ENCODE measurements around the gene SIRPG.
"Not testable (repeated sequence)": the region's sequence is repeated elsewhere in the genome, so short reads cannot be mapped to it uniquely, and the experiment has no call there.

SIRPG gene

GRCh38 chr20:1657556-1658334 is at the start of gene SIRPG:
Gene SIRPG (minus strand): TSS chr20:1657779. CDS start chr20:1657714, 65 bp downstream.
- no peak for DNase-seq

GRCh38 chr20:1706887-1707286 is 49.3 kb upstream of the SIRPG start:
- DNase-seq: not testable (repeated sequence)

GRCh38 chr20:1706079-1706478 is 48.5 kb upstream of the SIRPG start:
- DNase-seq: no peak

GRCh38 chr20:1702855-1703254 is 45.3 kb upstream of the SIRPG start:
- no peak for DNase-seq

GRCh38 chr20:1702328-1702727 is 44.7 kb upstream of the SIRPG start:
- DNase-seq: no peak

GRCh38 chr20:1700990-1701389 is 43.4 kb upstream of the SIRPG start:
- DNase-seq: no peak

- DNase-seq: no peak
Observed at GRCh38 chr20:1697592-1697991, 40.0 kb upstream of the SIRPG start.

- DNase-seq: no peak
Observed at GRCh38 chr20:1696521-1697209, 39.1 kb upstream of the SIRPG start.

- no peak for DNase-seq
Observed at GRCh38 chr20:1694672-1695071, 37.1 kb upstream of the SIRPG start.

- DNase-seq: no peak
Observed at GRCh38 chr20:1693427-1693826, 35.8 kb upstream of the SIRPG start.

GRCh38 chr20:1689721-1690120 is 32.1 kb upstream of the SIRPG start:
- no peak for DNase-seq

GRCh38 chr20:1688886-1689538 is 31.4 kb upstream of the SIRPG start:
- no peak for DNase-seq

GRCh38 chr20:1687053-1687452 is 29.5 kb upstream of the SIRPG start:
- no peak for DNase-seq

GRCh38 chr20:1686151-1686748 is 28.7 kb upstream of the SIRPG start:
- DNase-seq: no peak

- DNase-seq: no peak
Observed at GRCh38 chr20:1685304-1686052, 27.9 kb upstream of the SIRPG start.

GRCh38 chr20:1684872-1685271 is 27.3 kb upstream of the SIRPG start:
- DNase-seq: no peak

- no peak for DNase-seq
Observed at GRCh38 chr20:1676650-1677049, 19.1 kb upstream of the SIRPG start.

GRCh38 chr20:1674990-1675780 is 17.6 kb upstream of the SIRPG start:
- DNase-seq: no peak

GRCh38 chr20:1674361-1674760 is 16.8 kb upstream of the SIRPG start:
- DNase-seq: peak in 1 of 2 donors; percentile 52

GRCh38 chr20:1673424-1673823 is 15.8 kb upstream of the SIRPG start:
- DNase-seq: no peak

GRCh38 chr20:1672728-1673127 is 15.1 kb upstream of the SIRPG start:
- no peak for DNase-seq
